Urinary bladder (tissue), 4 donors: ENCODE measurements around the gene GDI1. TPM values are rescaled to one million over a fixed set of nuclear protein-coding genes. Genes with fewer than 3 reads are reported as not detected.

Experiments used
- DNase-seq: peaks from one replicate; pipeline ENCODE4 v3.0.0-alpha.2; 2015; ENCODE audit errors: extremely low spot score
- H3K27ac ChIP-seq: one replicate; pipeline ENCODE4 v1.5.1; 2013; ENCODE audit warnings: low read depth, mild to moderate bottlenecking, moderate library complexity
- H3K36me3 ChIP-seq: one replicate; pipeline ENCODE4 v1.6.1; 2013; ENCODE audit warnings: mild to moderate bottlenecking, moderate library complexity; ENCODE audit not compliant: insufficient read depth
- H3K4me1 ChIP-seq: one replicate; pipeline ENCODE4 v1.6.1; 2013; ENCODE audit warnings: mild to moderate bottlenecking, moderate library complexity; ENCODE audit not compliant: insufficient read depth
- H3K4me3 ChIP-seq: one replicate; pipeline ENCODE4 v1.5.1; 2013; ENCODE audit warnings: low read depth, low read length
- WGBS: extraction: QIAGEN DNeasy Blood & Tissue Kit; methylation state at CpG from one replicate; pipeline ENCODE4 v1.1.7; 2013; 5-methylcytosine and 5-hydroxymethylcytosine counted together
- polyA plus RNA-seq: library from polyadenylated mRNA; stranded (reverse); fragments of 200-250 nt; gene quantifications from one replicate; pipeline ENCODE4 v1.2.3, GENCODE V29; 2013
- total RNA-seq: library from RNA; depleted of rRNA; stranded (reverse); fragments of >200 nt; gene quantifications from one replicate; pipeline ENCODE4 v1.2.3, GENCODE V29; 2014
- donor health status: healthy with polysubstance abuse.
- donor health status: healthy.

The GDI1 gene
- total and polyA plus RNA-seq, 2 donors = 33.0 to 138 TPM

GRCh38 chrX:154419688-154420401, 17.1 kb upstream of the GDI1 start:
- Histone ChIP-seq H3K27ac (no peak overlapping the region), H3K4me1 (no peaks in the 10 kb centered on the region), H3K36me3 (no peaks in the 10 kb centered on the region), H3K4me3 (no peak overlapping the region)
- DNase-seq = no peak
- WGBS = 77% methylated on average over 19 of the region's 19 CpGs

DNA sequence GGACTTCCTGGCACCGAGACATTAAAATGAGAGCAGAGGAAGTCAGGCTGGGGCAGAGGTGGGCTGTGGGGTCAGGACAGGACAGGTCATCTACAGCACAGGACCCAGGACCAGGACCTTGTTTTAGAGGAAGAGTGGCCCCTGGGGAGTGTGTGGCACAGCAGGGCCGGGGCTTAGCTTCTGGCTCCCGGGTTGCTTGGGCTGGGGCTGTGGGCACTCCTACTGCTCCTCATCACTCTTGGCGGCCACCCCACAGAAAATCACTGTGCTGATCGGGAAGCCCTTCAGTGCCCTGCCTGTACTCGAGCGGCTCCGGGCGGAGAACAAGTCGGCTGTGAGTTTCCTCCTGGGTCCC, 16.6 kb upstream of the GDI1 start:
- Histone ChIP-seq H3K36me3 (no peaks in the 10 kb centered on the region), H3K4me3 (no peak overlapping the region), H3K27ac (no peak overlapping the region), H3K4me1 (no peaks in the 10 kb centered on the region)
- DNase-seq = no peak
- 83% methylated on average over 10 of the region's 10 CpGs for WGBS

GRCh38 chrX:154426916-154427770, 9.8 kb upstream of the GDI1 start:
- H3K4me1 ChIP-seq = no peaks in the 10 kb centered on the region
- no peaks in the 10 kb centered on the region for H3K36me3 ChIP-seq
- H3K27ac ChIP-seq = no peak overlapping the region
- DNase-seq = no peak
- H3K4me3 ChIP-seq = no peak overlapping the region
- 88% methylated on average over 13 of the region's 13 CpGs for WGBS

GRCh38 chrX:154428176-154429171, 8.5 kb upstream of the GDI1 start, which contains the start of gene ATP6AP1:
Gene ATP6AP1, plus strand, starts transcription at chrX:154428677. Its CDS starts 16 bp downstream, at chrX:154428693.
- no peaks in the 10 kb centered on the region for H3K36me3 ChIP-seq
- peak within 1 kb of the TSS; percentile 74 for H3K27ac ChIP-seq
- peak within 1 kb of the TSS; percentile 68 for H3K4me3 ChIP-seq
- WGBS = 8% methylated on average over 86 of the region's 87 CpGs
- no peaks in the 10 kb centered on the region for H3K4me1 ChIP-seq
- peak; percentile 80 for DNase-seq

DNA sequence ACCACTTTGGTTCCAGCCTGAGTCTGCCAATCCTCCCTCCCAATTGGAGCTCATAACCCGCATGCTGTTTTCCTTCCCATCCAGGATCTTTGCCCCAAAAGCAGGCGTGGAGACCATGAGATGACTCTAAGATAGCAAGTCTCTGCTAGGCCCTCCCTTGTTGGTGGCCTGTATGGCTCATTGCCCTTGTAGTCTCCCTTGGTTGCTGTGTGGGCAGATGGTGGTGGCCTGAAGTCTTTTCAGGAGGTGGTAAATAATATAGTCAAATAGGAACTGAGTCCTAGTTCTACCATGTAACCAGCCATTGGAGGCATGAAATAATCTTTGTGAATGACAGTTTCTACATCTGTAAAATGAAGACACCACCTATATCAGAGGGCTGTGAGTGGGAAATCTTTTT, 7.2 kb upstream of the GDI1 start:
- DNase-seq = no peak
- Histone ChIP-seq H3K27ac (no peak overlapping the region), H3K4me1 (no peaks in the 10 kb centered on the region), H3K4me3 (no peak overlapping the region), H3K36me3 (no peaks in the 10 kb centered on the region)
- 69% methylated on average over 2 of the region's 2 CpGs for WGBS

DNA sequence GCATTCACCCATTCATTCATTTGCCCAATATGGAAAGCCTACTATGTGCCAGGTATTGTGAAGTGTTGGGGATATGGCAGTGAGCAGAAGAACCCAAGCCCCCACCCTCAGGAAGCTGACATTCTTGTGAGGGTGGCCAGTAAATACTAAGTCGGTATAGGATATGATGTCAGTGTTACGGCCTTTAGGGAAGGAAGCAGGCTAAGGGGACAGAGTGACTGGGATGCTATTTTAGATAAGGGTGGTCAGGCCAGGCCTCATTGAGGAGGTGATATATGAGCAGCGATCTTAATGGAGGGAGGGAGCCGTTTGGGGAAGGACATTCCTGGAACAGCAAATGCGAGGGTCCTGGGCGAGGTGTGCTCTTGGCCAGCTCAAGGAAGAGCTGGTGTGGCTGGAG, 6.5 kb upstream of the GDI1 start:
- no peaks in the 10 kb centered on the region for H3K36me3 ChIP-seq
- H3K4me3 ChIP-seq = no peak overlapping the region
- no peaks in the 10 kb centered on the region for H3K4me1 ChIP-seq
- 63% methylated on average over 6 of the region's 6 CpGs for WGBS
- H3K27ac ChIP-seq = no peak overlapping the region
- no peak for DNase-seq

- peak overlapping the region; percentile 30 for H3K27ac ChIP-seq
- WGBS = 76% methylated on average over 7 of the region's 7 CpGs
- DNase-seq = no peak
- no peaks in the 10 kb centered on the region for H3K4me1 ChIP-seq
- no peaks in the 10 kb centered on the region for H3K36me3 ChIP-seq
- no peak overlapping the region for H3K4me3 ChIP-seq
Measured at GRCh38 chrX:154430916-154431315, 6.0 kb upstream of the GDI1 start.

DNA sequence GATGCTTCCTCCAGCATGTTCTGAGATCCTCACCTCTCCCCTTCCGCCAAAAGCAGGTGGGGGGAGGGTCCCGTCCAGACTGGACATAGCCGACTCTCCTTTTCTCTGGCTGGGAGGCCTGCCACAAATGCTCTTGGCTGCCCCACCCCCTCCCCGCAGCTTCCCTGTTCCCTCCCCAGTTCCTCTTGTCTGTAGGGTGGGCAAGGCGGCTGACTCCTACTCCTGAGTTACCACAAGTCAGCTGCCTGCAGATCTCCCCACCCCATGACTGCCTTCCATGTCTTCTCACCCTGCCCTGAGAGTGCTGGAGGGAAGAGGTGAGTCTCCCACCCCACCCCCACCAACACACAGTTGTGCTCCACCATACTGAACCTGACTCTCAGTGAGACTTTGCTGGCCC, 5.6 kb upstream of the GDI1 start:
- Histone ChIP-seq H3K27ac (peak overlapping the region; percentile 30), H3K4me1 (no peaks in the 10 kb centered on the region), H3K4me3 (no peak overlapping the region), H3K36me3 (no peaks in the 10 kb centered on the region)
- DNase-seq = no peak
- 69% methylated on average over 5 of the region's 5 CpGs for WGBS

- Histone ChIP-seq H3K27ac (no peak overlapping the region), H3K4me3 (no peak overlapping the region), H3K4me1 (no peaks in the 10 kb centered on the region), H3K36me3 (no peaks in the 10 kb centered on the region)
- DNase-seq = no peak
- 93% methylated on average over 8 of the region's 8 CpGs for WGBS
Measured at GRCh38 chrX:154432210-154432609, 4.7 kb upstream of the GDI1 start.

- no peak for DNase-seq
- 89% methylated on average over 7 of the region's 7 CpGs for WGBS
- no peaks in the 10 kb centered on the region for H3K36me3 ChIP-seq
- H3K27ac ChIP-seq = no peak overlapping the region
- H3K4me1 ChIP-seq = no peaks in the 10 kb centered on the region
- H3K4me3 ChIP-seq = no peak overlapping the region
Measured at GRCh38 chrX:154433605-154434004, 3.3 kb upstream of the GDI1 start.

- Histone ChIP-seq H3K36me3 (no peaks in the 10 kb centered on the region), H3K4me1 (no peaks in the 10 kb centered on the region), H3K27ac (no peak overlapping the region), H3K4me3 (no peak overlapping the region)
- no peak for DNase-seq
- WGBS = 92% methylated on average over 7 of the region's 7 CpGs
Measured at GRCh38 chrX:154434394-154435168, 2.4 kb upstream of the GDI1 start.

DNA sequence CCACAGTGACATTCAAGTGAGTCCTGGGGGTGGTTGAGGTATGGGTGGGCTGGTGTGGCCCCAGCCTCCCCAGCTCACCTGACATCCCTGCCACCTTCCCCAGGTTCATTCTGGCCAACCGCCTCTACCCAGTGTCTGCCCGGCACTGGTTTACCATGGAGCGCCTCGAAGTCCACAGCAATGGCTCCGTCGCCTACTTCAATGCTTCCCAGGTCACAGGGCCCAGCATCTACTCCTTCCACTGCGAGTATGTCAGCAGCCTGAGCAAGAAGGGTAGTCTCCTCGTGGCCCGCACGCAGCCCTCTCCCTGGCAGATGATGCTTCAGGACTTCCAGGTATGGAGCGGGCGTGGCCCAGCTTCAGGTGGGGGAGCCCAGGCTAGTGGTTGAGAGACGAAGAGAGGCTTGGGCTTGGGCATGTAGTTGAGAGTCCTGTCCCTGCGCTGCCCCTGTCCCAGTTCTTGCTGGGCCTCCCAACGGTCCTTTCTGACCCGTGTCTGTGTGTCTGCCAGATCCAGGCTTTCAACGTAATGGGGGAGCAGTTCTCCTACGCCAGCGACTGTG, 1.7 kb upstream of the GDI1 start:
- Histone ChIP-seq H3K36me3 (no peaks in the 10 kb centered on the region), H3K27ac (no peak overlapping the region), H3K4me3 (no peak overlapping the region), H3K4me1 (no peaks in the 10 kb centered on the region)
- DNase-seq = no peak
- 94% methylated on average over 19 of the region's 19 CpGs for WGBS
